Mesothelial cell of epicardium (in vitro differentiated cells): ENCODE data around the gene MOCOS. TPM values are rescaled to one million over a fixed set of nuclear protein-coding genes. Genes with fewer than 3 reads are reported as not detected.

ENCODE experiments used
- DNase-seq, 2 experiments: peaks; one replicate each; pipeline ENCODE4 v3.0.0; 2021; ENCODE audit warnings: low spot score in 2 of 2; ENCODE audit not compliant: unreplicated experiment in 2 of 2
- H3K27ac Mint-ChIP-seq: 2 replicates; pipeline ENCODE4 v1.8.0; 2021; ENCODE audit warnings: mixed read lengths
- H3K27me3 Mint-ChIP-seq: 2 replicates; pipeline ENCODE4 v1.8.0; 2021; ENCODE audit warnings: low read depth, mixed read lengths
- H3K36me3 Mint-ChIP-seq: 2 replicates; pipeline ENCODE4 v1.8.0; 2021; ENCODE audit warnings: mixed read lengths
- H3K4me1 Mint-ChIP-seq: 2 replicates; pipeline ENCODE4 v1.8.0; 2021; ENCODE audit warnings: mixed read lengths
- H3K4me3 Mint-ChIP-seq: 2 replicates; pipeline ENCODE4 v1.8.0; 2021; ENCODE audit warnings: mild to moderate bottlenecking, moderate library complexity, mixed read lengths
- H3K9me3 Mint-ChIP-seq: 2 replicates; pipeline ENCODE4 v1.8.0; 2021; ENCODE audit warnings: mixed read lengths
- CTCF ChIP-seq: fragments of 200-600 bp; sonication (generic); IDR thresholded peaks from one replicate; pipeline ENCODE4 v1.5.0; 2021; ENCODE audit warnings: antibody characterized with exemption; ENCODE audit not compliant: unreplicated experiment
- total RNA-seq: library from RNA; stranded (reverse); gene quantifications from 3 replicates; pipeline ENCODE4 v1.2.1, GENCODE V29; 2021

Gene MOCOS
- total RNA-seq, 1 donor from 2014 or later = 2.2 TPM

GRCh38 chr18:36300211-36300610 is 112.9 kb downstream of the MOCOS start:
- Mint-ChIP-seq H3K36me3 (no peaks in the 10 kb centered on the region), H3K27ac (no peak overlapping the region), H3K9me3 (no peaks in the 10 kb centered on the region), H3K27me3 (peaks cover 17% of the 10 kb centered on the region), H3K4me3 (no peak overlapping the region), H3K4me1 (peaks cover 17% of the 10 kb centered on the region)
- TF ChIP-seq CTCF = no peak
- DNase-seq = no peak

- peaks cover 23% of the 10 kb centered on the region for H3K27me3 Mint-ChIP-seq
- TF ChIP-seq CTCF = no peak
- peaks cover 17% of the 10 kb centered on the region for H3K4me1 Mint-ChIP-seq
- H3K36me3 Mint-ChIP-seq = no peaks in the 10 kb centered on the region
- no peak for DNase-seq
- H3K9me3 Mint-ChIP-seq = no peaks in the 10 kb centered on the region
- no peak overlapping the region for H3K4me3 Mint-ChIP-seq
- no peak overlapping the region for H3K27ac Mint-ChIP-seq
These were observed 114.6 kb downstream of the MOCOS start for GRCh38 chr18:36301884-36302283.

- TF ChIP-seq CTCF = no peak
- Mint-ChIP-seq H3K9me3 (no peaks in the 10 kb centered on the region), H3K4me3 (no peak overlapping the region), H3K27me3 (peaks cover 23% of the 10 kb centered on the region), H3K27ac (no peak overlapping the region), H3K36me3 (no peaks in the 10 kb centered on the region), H3K4me1 (peaks cover 17% of the 10 kb centered on the region)
- no peak for DNase-seq
These were observed 115.4 kb downstream of the MOCOS start for GRCh38 chr18:36302676-36303075.

- Mint-ChIP-seq H3K27me3 (peaks cover 23% of the 10 kb centered on the region), H3K27ac (no peak overlapping the region), H3K4me3 (no peak overlapping the region), H3K4me1 (peaks cover 17% of the 10 kb centered on the region), H3K9me3 (no peaks in the 10 kb centered on the region), H3K36me3 (no peaks in the 10 kb centered on the region)
- TF ChIP-seq CTCF = no peak
- no peak for DNase-seq
These were observed 116.0 kb downstream of the MOCOS start for GRCh38 chr18:36303211-36303844.

GRCh38 chr18:36304723-36305122 is 117.4 kb downstream of the MOCOS start:
- H3K27me3 Mint-ChIP-seq = peaks cover 12% of the 10 kb centered on the region
- no peak for DNase-seq
- no peak for TF ChIP-seq CTCF
- H3K27ac Mint-ChIP-seq = no peak overlapping the region
- H3K4me1 Mint-ChIP-seq = peaks cover 28% of the 10 kb centered on the region
- no peak overlapping the region for H3K4me3 Mint-ChIP-seq
- H3K9me3 Mint-ChIP-seq = no peaks in the 10 kb centered on the region
- H3K36me3 Mint-ChIP-seq = no peaks in the 10 kb centered on the region

- Mint-ChIP-seq H3K9me3 (no peaks in the 10 kb centered on the region), H3K4me3 (no peak overlapping the region), H3K27me3 (peaks cover 9% of the 10 kb centered on the region), H3K36me3 (no peaks in the 10 kb centered on the region), H3K27ac (no peak overlapping the region), H3K4me1 (peaks cover 32% of the 10 kb centered on the region)
- no peak for DNase-seq
- no peak for TF ChIP-seq CTCF
These were observed 118.1 kb downstream of the MOCOS start for GRCh38 chr18:36305375-36305774.
